Heart left ventricle (tissue), 16 donors: Measurements from ENCODE around the gene TBXA2R. TPM values are rescaled to one million over a fixed set of nuclear protein-coding genes. Genes with fewer than 3 reads are reported as not detected.

Experiments used
- ATAC-seq, 4 donors: fragments of 200-7000 bp; cut with Tn5 transposase; one replicate each; pipeline ENCODE4 v1.9.1; 2020 to 2022; ENCODE audit warnings: moderate library complexity in 4 of 4, mild to moderate bottlenecking in 3 of 4, moderate number of reproducible peaks in 1 of 4
- DNase-seq, 5 donors: peaks; one replicate each; pipeline ENCODE4 v3.0.0-alpha.2; 2020
- H3K27ac ChIP-seq, 12 donors: fragments of 200-600 bp; sonication (generic) in 4 of 12; one replicate each; pipeline versions ENCODE4 v1.5.0 to v1.8.0; 2016 to 2022; ENCODE audit warnings: mild to moderate bottlenecking in 2 of 12
- H3K27me3 ChIP-seq, 9 donors: fragments of 200-600 bp; sonication (generic) in 2 of 9; one replicate each; pipeline versions ENCODE4 v1.5.1 to v1.8.0; 2016 to 2022; ENCODE audit warnings: mild to moderate bottlenecking in 3 of 9
- H3K36me3 ChIP-seq, 9 donors: fragments of 200-600 bp; sonication (generic) in 2 of 9; one replicate each; pipeline versions ENCODE4 v1.5.0 to v1.8.0; 2018 to 2022; ENCODE audit warnings: mild to moderate bottlenecking in 2 of 9
- H3K4me1 ChIP-seq, 12 donors: fragments of 200-600 bp; sonication (generic) in 4 of 12; one replicate each; pipeline versions ENCODE4 v1.5.0 to v1.8.0; 2016 to 2022; ENCODE audit warnings: mild to moderate bottlenecking in 3 of 12
- H3K4me3 ChIP-seq, 12 donors: fragments of 200-600 bp; sonication (generic) in 4 of 12; one replicate each; pipeline versions ENCODE4 v1.5.0 to v1.8.0; 2017 to 2022; ENCODE audit warnings: mild to moderate bottlenecking in 9 of 12, moderate library complexity in 4 of 12
- H3K9me3 ChIP-seq, 12 donors: fragments of 200-600 bp; sonication (generic) in 4 of 12; one replicate each; pipeline versions ENCODE4 v1.5.0 to v1.8.0; 2016 to 2022; ENCODE audit warnings: mild to moderate bottlenecking in 1 of 12
- POLR2A ChIP-seq, 2 donors: fragments of 450-650 bp; IDR thresholded peaks; one replicate each; pipeline ENCODE4 v1.6.1; 2017; ENCODE audit warnings: antibody characterized with exemption in 2 of 2, mild to moderate bottlenecking in 2 of 2, moderate library complexity in 2 of 2
- WGBS, 4 donors: extraction: QIAGEN DNeasy Blood & Tissue Kit in 2 of 4; methylation state at CpG; one replicate each; pipeline versions ENCODE4 v1.1.5 to v1.1.7; 2013 to 2018; 5-methylcytosine and 5-hydroxymethylcytosine counted together
- intact Hi-C, 10 donors: fragments of 100-400 bp; cut with DNase I; formaldehyde crosslinking; loops; one replicate each; pipeline versions ENCODE4 v1.11.1 to v1.14.2; 2022
- polyA plus RNA-seq, 2 donors: library from polyadenylated mRNA; stranded (reverse); fragments of 200-250 nt; gene quantifications; one replicate each; pipeline ENCODE4 v1.2.3, GENCODE V29; 2013
- total RNA-seq, 9 donors: library from RNA; depleted of rRNA in 2 of 9; stranded (reverse); fragments of >200 nt in 2 of 9; fragmentation: NEBNext Ultra II Directional in 3 of 9; extraction: Animal tissue kit (Norgen Biotek cat#: 25700) in 3 of 9; gene quantifications; one replicate each; pipeline versions ENCODE4 v1.1.0 to v1.2.4, GENCODE V29; 2016 to 2023
- TF ChIP-seq, protein P1 (sequence below), 12 donors: fragments of 200-600 bp; sonication (generic) in 4 of 12; IDR thresholded peaks; one replicate each; pipeline versions ENCODE4 v1.5.0 to v1.8.0; 2018 to 2022; ENCODE audit warnings: antibody characterized with exemption in 12 of 12, mild to moderate bottlenecking in 5 of 12
- donor health status: ischemic (EF 13 %, LVEDD 7.1; RV severe dilation, severe dysfunction).
- donor health status: healthy with polysubstance abuse.
- donor health status: DM: no; HTN: yes; CAD: no.
- donor health status: DM: no; HTN: no; CAD: no.
- donor health status: ischemic (EF 25% LVEDD 6.9; RV normal size, moderate dysfunction).
- donor health status: ischemic (EF 25% LVEDD 5.7; RV mildly dilated, moderate dysfunction).
- donor health status: healthy.
- donor health status: DM: yes; HTN: yes; CAD: no.
- donor health status: ischemic (EF 35%, LVEDD 5.7; RV mildly dilated, moderate dysfunction).
- donor health status: nonischemic (EF 11% LVEDD 7.7; RV severe dilation, severe dysfunction).
- donor health status: DM: yes; HTN: yes; CAD: no.
- donor health status: PGD.
- donor health status: ischemic (EF 29% LVEDD 5.4; RV normal size, mild dysfunction).
- donor health status: nonischemic (EF 23%, LVEDD 6.1; RV moderate dilation, normal function).

The TBXA2R gene
- total and polyA plus RNA-seq, 11 donors, result 1.9 to 5.1 (median 2.9) TPM

DNA sequence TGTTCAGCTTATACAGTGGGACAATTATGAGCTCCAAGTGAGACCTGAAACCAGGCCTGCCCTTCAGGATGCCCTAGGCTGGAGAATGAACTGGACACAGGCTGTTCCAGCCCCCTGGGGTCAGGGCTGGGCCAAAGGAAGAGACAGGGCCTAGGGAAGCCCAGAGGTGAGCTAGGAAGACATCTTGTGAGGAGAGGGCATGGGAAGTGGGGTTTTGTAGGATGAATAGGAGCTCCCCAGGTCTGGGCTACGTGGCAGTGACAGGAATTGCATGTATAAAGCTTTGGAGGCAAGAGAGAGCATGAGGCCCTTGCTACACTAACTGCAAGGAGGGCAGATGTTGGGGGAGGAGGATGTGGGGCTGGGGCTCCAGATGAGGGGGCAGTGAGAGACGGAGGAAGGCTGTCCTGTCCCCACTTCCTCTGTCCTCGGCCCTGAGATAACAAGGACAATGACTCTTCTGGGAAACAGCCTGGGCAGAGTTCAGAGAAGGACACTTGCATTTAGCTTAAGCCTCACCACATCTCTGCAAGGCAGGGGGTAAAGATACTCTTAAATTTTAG, 1.5 kb upstream of the TBXA2R start:
- Histone ChIP-seq H3K9me3 (no peaks in the 10 kb centered on the region), H3K27me3 (peaks cover 0 to 11% (median 0%) of the 10 kb centered on the region in 9 donors), H3K4me3 (peak overlapping the region in 4 of 12 donors; percentile 53 to 76 (median 64)), H3K27ac (peak overlapping the region; percentile 64 to 97 (median 87)), H3K36me3 (peaks cover 0 to 26% (median 15%) of the 10 kb centered on the region in 9 donors), H3K4me1 (peaks cover 8 to 58% (median 38%) of the 10 kb centered on the region in 12 donors)
- ATAC-seq (peak in 1 of 4 donors; percentile 20), DNase-seq (no peak)
- WGBS, 4 donors, result 31 to 46% (median 40%) methylated on average over 3 of the region's 3 CpGs
- intact Hi-C loops, result no loop called here
- no peak for TF ChIP-seq POLR2A (IDR thresholded peaks at IDR 0.05)
- TF ChIP-seq, protein P1, sequence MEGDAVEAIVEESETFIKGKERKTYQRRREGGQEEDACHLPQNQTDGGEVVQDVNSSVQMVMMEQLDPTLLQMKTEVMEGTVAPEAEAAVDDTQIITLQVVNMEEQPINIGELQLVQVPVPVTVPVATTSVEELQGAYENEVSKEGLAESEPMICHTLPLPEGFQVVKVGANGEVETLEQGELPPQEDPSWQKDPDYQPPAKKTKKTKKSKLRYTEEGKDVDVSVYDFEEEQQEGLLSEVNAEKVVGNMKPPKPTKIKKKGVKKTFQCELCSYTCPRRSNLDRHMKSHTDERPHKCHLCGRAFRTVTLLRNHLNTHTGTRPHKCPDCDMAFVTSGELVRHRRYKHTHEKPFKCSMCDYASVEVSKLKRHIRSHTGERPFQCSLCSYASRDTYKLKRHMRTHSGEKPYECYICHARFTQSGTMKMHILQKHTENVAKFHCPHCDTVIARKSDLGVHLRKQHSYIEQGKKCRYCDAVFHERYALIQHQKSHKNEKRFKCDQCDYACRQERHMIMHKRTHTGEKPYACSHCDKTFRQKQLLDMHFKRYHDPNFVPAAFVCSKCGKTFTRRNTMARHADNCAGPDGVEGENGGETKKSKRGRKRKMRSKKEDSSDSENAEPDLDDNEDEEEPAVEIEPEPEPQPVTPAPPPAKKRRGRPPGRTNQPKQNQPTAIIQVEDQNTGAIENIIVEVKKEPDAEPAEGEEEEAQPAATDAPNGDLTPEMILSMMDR (IDR thresholded peaks at IDR 0.05), result no peak

DNA sequence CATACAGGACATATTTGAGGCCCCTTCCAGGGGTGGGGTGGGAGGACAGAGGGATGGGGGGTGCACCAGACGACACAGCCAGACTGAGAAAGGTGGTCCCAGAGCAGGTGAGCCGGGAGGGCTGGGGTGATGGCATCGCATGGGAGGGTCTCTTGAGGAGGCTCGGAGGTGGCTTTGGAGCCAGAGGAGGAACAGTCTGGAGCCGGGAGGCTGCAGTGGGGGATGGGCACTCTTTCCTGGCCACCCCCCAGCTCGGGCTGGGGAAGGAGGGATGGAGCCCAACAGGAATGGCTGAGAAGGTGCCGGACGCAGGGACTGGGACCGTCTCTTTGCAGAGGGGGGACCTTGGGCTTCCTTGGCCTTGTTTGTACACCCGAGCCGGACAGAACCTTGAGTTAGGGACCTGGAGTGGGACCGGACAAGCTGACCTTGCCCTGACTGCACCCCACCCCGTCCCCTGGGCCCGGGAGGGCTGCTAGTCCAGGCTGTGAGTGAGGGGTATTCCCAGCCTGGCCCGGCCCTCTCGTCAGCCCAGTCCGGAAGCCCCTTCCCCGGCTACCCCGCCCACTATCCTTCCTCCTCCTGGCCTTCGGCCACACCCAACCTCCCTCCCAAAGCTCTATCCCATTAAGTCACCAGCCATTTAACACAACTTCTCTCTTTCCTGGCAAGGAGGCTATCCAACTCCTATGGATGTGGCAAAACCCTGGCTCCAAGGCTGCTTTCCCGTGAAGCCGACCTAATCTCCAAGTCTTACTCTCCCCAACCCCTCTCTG, 816 bp upstream of the TBXA2R start:
- Histone ChIP-seq H3K27me3 (peaks cover 0 to 11% (median 0%) of the 10 kb centered on the region in 9 donors), H3K36me3 (peaks cover 0 to 20% (median 11%) of the 10 kb centered on the region in 9 donors), H3K9me3 (no peaks in the 10 kb centered on the region), H3K4me3 (peak overlapping the region; percentile 42 to 84 (median 61)), H3K4me1 (peaks cover 8 to 58% (median 38%) of the 10 kb centered on the region in 12 donors), H3K27ac (peak overlapping the region; percentile 64 to 97 (median 88))
- DNase-seq (peak in 4 of 5 donors; percentile 76 to 85 (median 84)), ATAC-seq (peak; percentile 62 to 89 (median 64))
- 25 to 41% (median 30%) methylated on average over 22 of the region's 22 CpGs for WGBS, 4 donors
- TF ChIP-seq, protein P1 (IDR thresholded peaks at IDR 0.05), result no peak
- peak in 1 of 2 donors; percentile 36 for TF ChIP-seq POLR2A (IDR thresholded peaks at IDR 0.05)
- intact Hi-C loops, result no loop called here

DNA sequence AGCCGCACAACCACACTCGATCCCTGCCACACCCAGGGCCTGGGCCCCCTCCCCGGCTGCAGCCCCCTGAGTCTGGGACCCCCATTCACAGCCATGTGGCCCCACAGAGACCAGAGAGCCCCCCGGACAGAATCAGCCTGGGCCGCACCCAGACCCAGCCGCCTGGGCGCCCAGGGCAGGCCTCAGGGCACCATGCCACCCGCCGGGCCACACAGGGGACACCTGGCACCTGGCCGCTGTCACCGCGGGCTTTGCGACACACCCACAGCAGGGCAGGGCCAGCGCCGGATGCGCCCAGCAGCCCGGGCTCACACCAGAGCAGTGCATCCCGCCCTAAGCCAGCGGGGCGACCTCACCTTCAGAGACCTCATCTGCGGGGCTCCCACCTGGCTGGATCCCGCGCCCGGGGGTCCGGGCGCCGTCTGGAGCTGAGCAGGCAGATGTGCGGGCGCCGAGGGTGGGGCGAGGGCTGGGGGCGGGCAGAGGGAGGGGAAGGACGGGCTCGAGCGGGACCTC, 443 bp downstream of the TBXA2R start:
- intact Hi-C loops, result no loop called here
- ATAC-seq (peak in 1 of 4 donors; percentile 5), DNase-seq (peak in 1 of 5 donors; percentile 23)
- Histone ChIP-seq H3K27ac (peak overlapping the region; percentile 64 to 97 (median 88)), H3K27me3 (peaks cover 0 to 11% (median 0%) of the 10 kb centered on the region in 9 donors), H3K9me3 (no peaks in the 10 kb centered on the region), H3K36me3 (peaks cover 0 to 7% (median 0%) of the 10 kb centered on the region in 9 donors), H3K4me1 (peaks cover 8 to 58% (median 38%) of the 10 kb centered on the region in 12 donors), H3K4me3 (peak overlapping the region; percentile 42 to 84 (median 61))
- TF ChIP-seq, protein P1 (IDR thresholded peaks at IDR 0.05), result no peak
- TF ChIP-seq POLR2A (IDR thresholded peaks at IDR 0.05), result no peak
- 9 to 18% (median 14%) methylated on average over 12 to 35 of the region's 35 CpGs for WGBS, 4 donors

DNA sequence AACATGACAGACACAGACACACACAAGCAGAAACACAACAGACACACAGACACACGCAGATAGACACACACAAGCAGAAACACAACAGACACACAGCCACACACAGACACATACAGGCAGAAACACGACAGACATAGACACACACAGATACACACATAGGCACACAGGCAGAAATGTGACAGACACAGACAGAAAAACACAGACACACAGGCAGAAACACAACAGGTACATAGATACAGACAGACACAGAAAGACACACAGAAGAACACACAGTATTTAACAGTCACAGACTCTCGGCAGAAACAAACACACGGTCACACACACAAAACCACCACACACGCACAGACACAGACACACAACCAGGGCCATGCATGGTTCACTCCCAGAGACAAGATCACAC, 905 bp downstream of the TBXA2R start:
- Histone ChIP-seq H3K9me3 (no peaks in the 10 kb centered on the region), H3K4me3 (peak overlapping the region; percentile 42 to 84 (median 61)), H3K36me3 (peaks cover 0 to 3% (median 0%) of the 10 kb centered on the region in 9 donors), H3K27me3 (peaks cover 0 to 11% (median 0%) of the 10 kb centered on the region in 9 donors), H3K4me1 (peaks cover 8 to 58% (median 38%) of the 10 kb centered on the region in 12 donors), H3K27ac (peak overlapping the region in 10 of 12 donors; percentile 78 to 97 (median 88))
- WGBS, 4 donors, result 36 to 58% (median 50%) methylated on average over 5 of the region's 5 CpGs
- intact Hi-C loops, result no loop called here
- no peak for ATAC-seq
- no peak for DNase-seq
- TF ChIP-seq POLR2A (IDR thresholded peaks at IDR 0.05), result no peak
- TF ChIP-seq, protein P1 (IDR thresholded peaks at IDR 0.05), result no peak
